ENCODE measurements around the gene APOBEC3F.
"Not testable (repeated sequence)": the region's sequence is repeated elsewhere in the genome, so short reads cannot be mapped to it uniquely, and the experiment has no call there.

Gene APOBEC3F

GRCh38 chr22:39040538-39041296, at the start of gene APOBEC3F:
Gene APOBEC3F (plus strand): TSS chr22:39040864. CDS start chr22:39040961, 97 bp downstream.
- DNase-seq = not testable (repeated sequence)

DNA sequence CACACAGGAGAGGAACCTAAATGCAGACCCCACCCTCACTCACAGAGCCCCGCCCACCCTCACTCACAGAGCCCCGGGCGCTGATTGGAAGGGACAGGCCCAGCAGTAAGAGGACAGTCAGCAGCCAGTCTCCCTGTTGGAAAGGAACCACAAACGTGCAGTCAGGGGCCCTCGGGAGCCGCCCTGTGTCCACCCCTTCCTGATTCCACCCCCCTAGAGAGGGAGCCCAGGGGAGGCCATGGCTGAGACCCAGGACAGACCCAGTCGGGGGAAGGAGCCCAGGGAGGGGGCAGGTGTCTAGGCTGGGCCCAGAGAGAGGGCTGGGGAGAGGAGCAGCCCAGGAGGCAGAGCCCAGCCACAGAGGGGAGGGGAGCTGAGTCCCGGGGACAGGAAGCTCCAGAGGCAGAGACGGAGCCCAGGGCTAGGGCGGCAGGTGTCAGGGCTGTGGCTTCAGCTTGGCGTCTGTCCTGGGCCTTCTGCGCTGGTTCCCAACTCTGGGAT, 47.7 kb upstream of the APOBEC3F start:
- DNase-seq = not testable (repeated sequence)

DNA sequence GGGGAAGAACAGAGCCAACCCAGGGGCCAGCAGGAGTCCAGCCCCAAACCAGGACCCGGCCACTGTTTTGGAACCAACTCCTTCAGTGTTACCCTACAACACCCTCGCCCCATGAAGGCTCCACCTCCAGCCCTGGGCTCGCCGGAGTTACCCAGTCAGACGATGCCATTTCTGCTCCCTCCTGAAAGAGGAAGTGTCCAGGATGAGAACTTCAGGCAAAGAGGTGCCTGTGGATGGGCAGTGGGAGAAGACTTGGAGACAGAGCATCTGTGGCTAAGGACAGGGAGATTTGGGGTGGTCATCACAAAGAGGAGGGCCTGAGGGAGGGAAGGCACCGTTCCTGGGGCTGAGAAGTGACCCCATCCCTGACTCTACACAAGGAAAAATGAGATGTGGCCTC, 44.6 kb upstream of the APOBEC3F start:
- no peak for DNase-seq

DNA sequence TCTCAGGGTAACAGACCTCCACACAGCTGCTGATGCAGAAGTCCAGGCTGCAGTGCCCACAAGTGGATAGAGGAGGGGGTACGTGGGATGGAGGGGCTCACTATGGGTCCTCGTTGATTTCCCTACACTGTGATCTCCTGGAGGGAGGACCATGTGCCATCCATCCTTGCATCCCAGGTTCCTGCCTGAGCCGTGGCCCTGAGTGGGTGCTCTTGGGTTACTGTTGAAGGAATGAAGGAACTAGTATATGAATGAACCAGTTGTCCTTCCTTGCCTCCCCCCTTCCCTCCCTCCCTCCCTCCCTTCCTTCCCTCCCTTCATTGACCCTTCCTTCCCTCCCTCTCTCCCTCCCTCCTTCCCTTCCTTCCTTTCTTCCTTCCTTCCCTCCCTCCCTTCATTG, 43.1 kb upstream of the APOBEC3F start:
- no peak for DNase-seq

- DNase-seq = peak; percentile 36
These were observed 37.5 kb upstream of the APOBEC3F start for GRCh38 chr22:39003165-39003638.

GRCh38 chr22:39007177-39007576, 33.5 kb upstream of the APOBEC3F start:
- no peak for DNase-seq

GRCh38 chr22:39008271-39008850, 32.3 kb upstream of the APOBEC3F start:
- DNase-seq = not testable (repeated sequence)

DNA sequence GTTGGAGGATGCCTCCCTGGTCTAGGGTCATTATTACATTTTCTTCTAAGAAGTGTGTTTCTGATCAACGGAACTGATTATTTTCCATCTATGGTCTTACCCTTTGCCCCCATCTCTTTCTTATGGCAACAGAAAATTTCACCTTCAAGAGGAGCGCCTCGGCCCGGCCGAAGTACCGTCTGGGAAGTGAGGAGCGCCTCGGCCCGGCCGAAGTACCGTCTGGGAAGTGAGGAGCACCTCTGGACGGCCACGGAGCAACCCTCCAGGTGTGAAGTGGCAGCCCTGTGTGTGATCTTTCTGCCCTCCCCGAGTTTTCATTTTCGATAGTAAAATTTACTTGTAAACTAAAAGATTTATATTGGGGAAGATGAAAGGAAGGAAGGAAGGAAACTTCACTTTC, 29.7 kb upstream of the APOBEC3F start:
- DNase-seq = no peak

DNA sequence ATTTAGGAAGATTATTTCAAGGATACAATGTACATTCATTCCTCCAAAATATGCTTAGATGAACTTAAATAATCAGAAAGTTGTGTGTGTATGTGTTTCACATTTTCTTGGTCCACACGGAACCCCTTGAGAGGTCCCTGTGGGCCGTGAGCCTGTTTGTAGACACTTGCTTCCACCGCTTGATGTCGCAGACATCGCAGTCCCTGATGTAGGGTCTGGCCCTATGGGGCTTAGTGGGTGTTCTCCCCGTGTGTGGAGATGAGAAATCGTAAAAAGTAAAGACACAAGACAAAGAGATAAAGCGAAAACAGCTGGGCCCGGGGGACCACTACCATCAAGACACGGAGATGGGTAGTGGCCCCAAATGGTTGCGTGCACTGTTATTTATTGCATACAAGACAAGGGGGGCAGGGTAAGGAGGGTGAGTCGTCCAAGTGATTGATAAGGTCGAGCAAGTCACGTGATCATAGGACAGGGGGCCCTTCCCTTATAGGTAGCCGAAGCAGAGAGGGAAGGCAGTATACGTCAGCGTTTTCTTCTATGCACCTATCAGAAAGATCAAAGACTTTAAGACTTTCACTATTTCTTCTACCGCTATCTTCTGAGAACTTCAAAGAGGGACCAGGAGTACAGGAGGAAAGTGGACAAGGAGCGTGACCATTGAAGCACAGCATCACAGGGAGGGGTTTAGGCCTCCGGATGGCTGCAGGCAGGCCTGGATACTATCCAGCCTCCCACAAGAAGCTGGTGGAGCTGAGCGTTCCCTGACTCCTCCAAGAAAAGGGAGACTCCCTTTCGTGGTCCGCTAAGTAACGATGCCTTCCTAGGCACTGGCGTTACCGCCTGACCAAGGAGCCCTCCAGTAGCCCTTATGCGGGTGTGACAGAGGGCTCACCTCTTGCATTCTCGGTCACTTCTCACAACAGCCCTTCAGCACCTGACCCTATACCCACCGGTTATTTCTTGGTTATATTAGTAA, 27.8 kb upstream of the APOBEC3F start:
- DNase-seq = no peak

DNA sequence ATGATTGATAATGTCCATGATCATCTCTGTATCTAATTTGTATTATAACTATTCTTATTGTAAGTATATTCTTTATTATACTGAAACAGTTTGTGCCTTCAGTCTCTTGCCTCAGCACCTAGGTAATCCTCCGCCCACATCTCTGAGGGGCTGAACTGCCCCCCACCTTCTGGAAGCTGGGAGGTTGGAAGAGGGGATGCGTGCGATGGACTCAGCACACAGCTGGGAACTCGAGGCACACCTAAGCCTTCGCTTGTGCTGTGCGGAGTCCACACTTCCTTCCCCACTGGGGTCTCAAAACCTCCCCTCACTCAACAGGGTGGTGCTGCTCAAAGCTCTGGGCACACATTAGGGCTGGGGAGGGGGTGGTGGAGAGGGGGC, 27.1 kb upstream of the APOBEC3F start:
- DNase-seq = not testable (repeated sequence)

DNA sequence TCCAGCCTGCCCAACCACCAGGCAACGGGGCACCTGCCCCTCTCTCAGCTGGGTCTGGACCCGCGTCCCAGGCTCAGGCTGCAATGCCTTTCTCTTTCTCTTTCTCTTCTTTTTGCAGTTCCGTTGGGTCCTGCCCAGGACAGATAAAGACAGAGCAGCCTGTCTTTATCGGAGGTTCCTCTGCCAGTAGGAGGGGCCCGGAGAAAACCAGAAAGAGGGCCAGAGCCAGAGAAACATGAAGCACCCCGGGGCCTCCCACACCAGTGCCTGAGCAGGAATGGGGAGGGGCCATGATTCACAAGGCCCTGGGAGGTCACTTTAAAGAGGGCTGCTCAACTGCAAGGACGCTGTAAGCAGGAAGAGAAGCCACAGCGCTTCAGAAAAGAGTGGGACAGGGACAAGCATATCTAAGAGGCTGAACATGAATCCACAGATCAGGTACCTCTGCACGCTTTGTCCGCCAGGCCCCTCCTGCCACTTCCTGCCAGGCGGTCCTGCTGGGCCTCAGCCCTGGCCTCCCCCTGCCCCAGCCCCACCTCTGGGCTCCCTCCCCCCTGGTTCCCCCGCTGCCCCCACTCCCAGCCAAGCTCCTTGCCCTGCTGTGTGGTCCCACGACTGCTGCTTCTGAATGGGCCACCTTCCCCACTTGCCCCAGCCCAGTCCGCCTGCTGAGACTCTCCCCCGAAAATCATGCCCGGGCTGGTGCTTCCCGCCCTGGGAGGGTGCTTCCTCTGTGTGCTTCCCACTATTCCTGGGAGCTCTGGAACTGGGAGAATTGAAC, 26.5 kb upstream of the APOBEC3F start, which contains the start of gene APOBEC3C:
TSS of gene APOBEC3C (plus strand) at position 316 of the 781 bp plus-strand sequence. CDS start at position 422, 106 bp downstream.
- DNase-seq = no peak

DNA sequence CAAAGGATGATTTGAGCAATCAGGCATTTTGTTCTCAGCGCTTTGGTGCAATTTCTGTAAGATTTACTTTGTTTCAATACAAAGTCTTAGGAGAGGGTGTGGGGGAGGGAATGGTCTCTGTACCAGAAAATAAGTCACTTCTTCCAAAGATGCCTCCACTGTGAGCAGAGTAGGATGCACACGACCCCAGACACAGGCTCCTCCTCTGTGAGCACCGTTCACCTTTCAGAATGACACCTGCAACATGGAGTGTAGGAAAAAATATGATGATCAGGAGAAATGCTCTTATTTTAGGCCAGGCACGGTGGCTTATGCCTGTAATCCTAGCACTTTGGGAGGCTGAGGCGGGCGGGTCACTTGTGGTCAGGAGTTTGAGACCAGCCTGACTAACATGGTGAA, 25.9 kb upstream of the APOBEC3F start:
- not testable (repeated sequence) for DNase-seq

GRCh38 chr22:39016592-39016991, 24.1 kb upstream of the APOBEC3F start:
- DNase-seq = no peak

GRCh38 chr22:39017596-39018365, 22.9 kb upstream of the APOBEC3F start:
- no peak for DNase-seq

- DNase-seq = not testable (repeated sequence)
These were observed 20.5 kb upstream of the APOBEC3F start for GRCh38 chr22:39020021-39020651.

GRCh38 chr22:39021552-39022250, 19.0 kb upstream of the APOBEC3F start:
- no peak for DNase-seq

DNA sequence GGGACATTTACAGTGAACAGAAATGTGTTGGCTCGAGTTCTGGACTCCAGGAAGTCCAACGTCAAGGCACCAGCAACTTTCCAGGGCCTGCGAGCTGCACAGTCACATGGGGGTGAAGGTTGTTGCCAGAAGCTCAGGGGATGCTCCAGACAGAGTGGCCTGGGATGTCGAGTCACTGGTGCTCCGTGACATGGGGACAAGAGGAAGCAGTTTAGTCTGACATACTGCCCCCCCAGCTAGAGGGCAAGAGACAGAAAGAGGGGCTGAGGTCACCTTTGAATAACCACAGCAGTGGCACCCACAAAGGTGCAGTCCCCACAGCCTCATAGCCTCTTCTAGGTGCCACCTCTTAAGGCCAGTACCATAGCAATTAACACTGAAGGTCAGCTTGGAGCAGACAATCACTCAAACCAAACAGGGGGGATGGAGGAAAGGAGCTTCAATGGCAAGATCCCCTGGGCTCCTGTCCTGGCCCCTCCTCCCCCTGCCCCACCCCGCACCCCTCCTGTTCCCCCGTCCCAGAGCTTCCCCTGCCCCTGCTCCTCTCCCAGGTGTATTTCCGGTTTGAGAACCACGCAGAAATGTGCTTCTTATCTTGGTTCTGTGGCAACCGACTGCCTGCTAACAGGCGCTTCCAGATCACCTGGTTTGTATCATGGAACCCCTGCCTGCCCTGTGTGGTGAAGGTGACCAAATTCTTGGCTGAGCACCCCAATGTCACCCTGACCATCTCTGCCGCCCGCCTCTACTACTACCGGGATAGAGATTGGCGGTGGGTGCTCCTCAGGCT, 15.9 kb upstream of the APOBEC3F start:
- DNase-seq = no peak

DNA sequence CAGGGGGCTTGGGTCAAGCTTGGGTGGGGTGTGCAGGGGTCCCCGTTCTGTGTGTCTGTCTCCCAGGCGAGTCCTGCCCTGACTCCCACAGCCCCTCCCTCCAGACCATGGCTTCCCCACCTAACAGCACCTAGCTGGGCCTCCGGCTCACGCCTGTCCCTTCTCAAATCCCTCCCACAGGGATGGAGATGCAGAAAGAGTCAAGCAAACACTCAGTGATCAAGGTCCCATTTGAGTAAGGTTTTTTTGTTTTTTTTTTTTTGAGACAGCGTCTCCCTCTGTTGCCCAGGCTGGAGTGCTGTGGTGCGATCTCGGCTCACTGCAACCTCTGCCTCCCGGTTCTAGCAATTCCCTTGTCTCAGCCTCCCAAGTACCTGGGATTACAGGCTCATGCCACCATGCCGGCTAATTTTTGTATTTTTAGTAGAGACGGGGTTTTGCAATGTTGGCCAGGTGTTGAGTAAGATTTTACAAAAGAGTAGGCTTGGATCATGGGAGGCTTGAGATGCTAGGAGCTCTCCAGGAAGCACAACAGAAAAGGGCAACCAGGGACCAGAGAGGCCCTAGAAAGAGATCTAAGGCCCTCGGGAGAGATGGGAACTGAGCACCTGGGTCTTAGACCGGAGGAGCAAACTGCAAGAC, 14.0 kb upstream of the APOBEC3F start:
- no peak for DNase-seq

- DNase-seq = no peak
These were observed 12.9 kb upstream of the APOBEC3F start for GRCh38 chr22:39027717-39028116.
